ENCODE data around the gene ULK4.
"Not testable (repeated sequence)": the region's sequence is repeated elsewhere in the genome, so short reads cannot be mapped to it uniquely, and the experiment has no call there.

Gene ULK4

DNA sequence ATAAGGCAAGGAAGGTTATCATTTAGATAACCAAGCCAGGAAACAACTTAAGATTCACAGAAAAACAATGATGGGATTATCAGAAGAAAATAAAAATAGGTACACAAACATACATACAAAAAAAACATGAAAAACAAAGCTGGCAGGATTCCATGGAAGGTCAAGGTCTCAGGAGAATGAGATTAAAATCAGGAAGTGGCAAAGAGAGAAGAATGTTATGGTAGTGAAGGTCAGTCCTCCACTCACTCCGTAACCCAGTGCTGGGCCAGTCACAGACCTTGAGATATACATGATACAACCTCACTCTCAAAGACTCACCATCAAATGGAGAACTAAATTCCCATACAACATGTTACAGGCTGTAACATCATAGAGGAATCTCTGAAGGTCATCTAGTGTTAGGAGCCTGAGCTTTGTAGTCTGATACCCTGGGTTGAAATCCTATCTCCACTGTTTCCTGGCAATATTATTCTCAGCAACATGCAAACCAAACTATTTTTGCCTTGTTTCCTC is 668.7 kb downstream of the ULK4 start:
- FAIRE-seq = no peak

DNA sequence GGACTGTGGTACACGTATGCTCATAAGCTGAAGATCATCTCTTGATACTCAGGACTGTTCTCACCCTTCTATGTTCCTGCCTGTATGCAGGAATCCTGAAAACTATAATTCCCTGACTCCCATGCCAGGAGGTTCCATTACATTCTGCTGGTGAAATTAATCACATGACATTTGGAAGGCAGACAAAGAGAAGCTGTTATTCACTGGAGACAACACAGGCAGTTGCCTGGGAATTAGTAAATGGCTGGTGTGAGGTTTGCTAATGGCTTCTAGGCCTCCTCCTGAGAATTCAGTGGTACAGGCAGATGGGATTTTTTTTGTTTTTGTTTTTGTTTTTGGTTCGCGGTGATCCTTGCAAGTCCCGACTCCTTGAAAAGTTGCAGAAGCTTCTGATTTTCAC is 671.2 kb downstream of the ULK4 start:
- FAIRE-seq = no peak

DNA sequence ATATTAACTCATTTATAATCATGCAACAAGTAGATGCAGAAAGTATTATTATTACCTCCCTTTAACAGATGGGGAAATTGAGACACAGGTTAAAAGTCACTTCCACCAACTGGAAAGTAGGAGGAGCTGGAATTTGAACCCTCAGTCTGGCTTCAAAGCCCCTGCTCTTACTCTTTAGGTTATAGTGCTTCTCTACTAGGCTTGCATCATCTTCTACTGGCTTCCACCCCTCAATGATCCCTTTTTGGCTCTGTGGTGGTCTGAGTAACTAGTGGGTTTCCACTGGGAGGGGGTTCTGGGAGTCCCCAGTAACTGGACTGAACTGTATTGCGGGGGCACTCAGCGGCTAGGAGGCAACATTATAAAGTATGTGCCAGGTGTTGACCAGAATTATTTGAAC is 671.6 kb downstream of the ULK4 start:
- FAIRE-seq = no peak

DNA sequence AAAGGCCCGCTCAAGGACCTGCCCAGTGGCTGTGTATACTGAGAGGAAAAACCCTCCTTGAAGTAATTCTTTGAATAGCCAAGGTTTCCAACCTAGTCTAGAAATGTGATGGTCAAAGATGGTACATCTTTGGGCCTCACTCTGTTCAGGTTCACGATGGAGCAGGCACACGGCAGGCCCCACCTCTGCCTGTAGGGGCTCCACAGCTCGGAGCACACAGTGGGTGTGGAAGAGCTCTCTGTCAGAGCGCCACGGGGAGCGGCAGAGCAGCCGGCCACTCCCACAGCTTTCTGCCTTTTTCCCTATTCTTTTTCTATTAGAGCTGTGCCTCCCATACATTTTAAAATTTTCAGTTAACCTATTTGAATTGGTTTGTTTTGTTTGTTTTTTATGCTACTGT is 673.1 kb downstream of the ULK4 start:
- FAIRE-seq = no peak

DNA sequence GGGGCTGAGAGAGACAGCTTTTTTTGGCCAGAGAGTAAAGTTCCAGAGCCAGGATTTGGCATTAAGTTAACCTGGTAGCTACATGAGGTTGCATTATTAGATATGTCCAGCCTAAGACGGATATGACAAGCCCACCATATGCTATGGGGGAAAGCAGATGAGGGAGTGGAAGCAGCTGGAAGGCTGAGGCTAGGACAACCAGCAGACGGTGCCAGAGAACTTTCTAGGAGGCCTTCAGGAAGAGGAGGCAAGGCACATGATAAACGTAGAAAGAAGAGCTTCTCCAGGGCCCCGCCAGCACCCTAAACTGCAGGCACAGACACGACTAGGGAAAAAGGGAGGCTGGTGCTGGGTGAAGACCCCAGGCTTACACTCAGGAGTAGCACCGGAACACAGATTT is 675.6 kb downstream of the ULK4 start:
- FAIRE-seq = no peak

DNA sequence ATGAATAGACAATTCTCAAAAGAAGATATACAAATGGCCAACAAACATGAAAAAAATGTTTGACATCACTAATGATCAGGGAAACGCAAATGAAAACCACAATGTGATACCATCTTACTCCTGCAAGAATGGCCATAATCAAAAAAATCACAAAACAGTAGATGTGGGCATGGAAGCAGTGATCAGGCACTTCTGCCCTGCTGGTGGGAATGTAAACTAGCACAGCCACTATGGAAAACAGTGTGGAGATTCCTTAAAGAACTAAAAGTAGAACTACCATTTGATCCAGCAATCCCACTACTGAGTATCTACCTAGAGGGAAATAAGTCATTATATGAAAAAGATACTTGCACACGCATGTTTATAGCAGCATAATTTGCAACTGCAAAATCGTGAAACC is 677.0 kb downstream of the ULK4 start:
- not testable (repeated sequence) for FAIRE-seq

DNA sequence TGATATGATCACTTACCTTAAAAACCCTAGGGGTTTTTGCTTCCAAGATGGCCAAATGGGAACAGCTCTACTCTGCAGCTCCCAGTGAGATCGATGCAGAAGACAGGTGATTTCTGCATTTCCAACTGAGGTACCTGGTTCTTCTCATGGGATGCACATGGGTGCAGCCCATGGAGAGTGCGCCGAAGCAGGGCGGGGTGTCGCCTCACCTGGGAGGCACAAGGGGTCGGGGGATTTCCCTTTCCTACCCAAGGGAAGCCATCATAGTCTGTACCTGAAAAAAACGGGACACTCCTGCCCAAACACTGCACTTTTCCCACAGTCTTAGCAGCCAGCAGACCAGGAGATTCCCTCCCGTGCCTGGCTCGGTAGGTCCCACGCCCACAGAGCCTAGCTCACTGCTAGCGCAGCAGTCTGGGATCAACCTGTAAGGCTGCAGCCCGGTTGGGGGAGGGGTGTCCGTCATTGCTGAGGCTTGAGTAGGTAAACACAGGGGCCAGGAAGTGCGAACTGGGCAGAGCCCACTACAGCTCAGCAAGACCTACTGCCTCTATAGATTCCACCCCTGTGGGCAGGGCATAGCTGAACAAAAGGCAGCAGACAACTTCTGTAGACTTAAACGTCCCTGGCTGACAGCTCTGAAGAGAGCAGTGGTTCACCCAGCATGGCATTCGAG is 684.0 kb downstream of the ULK4 start:
- no peak for FAIRE-seq

DNA sequence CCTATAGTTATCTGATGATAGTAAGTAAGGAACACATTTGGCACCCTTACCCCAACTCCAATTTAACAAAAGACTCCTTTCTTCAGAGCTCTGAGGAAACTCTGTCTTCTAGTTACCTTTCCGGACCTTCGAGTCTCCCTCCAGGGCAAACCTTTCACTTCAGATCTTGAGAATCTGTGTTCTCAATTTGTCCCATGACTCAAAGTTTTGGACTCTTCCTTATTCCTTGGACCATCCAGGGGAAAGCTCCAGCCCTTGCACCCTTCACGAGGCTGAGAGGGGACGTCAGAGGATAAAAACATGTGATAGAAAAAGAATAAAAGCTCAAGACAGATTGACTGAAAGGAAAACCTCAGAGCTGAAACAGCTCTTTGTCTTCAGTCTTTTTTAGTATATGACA is 685.7 kb downstream of the ULK4 start:
- no peak for FAIRE-seq

DNA sequence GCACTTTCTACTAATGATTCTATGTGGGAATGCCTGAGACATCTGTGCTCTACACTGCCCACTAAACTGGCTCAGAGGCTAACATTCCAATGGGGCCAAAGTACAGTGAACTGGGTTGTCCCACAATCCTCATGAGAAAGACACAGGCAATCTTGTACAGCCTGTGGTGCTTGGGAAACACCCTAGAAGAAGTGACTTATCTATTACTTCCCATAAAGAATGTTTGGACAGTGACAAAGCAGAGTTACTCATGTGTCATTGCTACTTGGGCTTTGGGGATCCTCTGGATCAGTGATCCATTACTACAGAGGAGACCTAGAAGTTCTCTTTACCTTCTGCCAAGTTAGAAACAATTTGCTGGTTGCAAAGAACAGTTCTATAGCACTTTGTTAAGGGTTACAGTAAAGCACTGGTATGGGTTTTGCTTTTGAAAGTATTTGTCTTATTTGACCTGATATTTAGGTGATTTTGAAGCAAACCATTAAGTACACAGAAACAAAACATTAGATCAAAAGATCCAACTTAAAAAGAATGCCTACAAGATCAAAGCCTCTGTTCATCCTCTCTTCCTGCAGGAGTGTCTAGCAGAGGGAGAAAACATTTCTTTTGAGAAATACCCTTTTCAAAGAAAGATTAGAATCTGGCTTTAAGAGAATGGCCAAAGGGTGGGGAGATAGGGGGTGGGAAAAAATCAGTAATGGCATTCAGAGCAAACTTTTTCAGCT is 686.8 kb downstream of the ULK4 start:
- FAIRE-seq = no peak

DNA sequence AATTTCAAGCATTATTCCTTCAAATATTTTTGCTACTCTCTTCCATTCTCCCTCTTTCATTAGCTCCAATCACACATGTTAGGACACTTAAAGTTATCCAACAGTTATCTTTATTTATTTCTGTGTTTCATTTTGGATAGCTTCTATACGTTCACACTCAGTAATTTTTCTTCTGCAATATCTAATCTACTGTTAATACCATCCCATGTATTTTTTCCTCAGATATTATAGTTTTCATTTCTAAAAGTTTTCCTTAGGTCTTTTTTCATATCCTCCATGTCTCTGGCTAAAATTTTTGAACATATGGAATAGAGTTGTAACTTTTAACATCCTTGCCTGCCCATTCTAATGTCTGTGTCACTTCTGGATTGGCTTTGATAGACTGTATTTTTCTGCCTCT is 689.2 kb downstream of the ULK4 start:
- no peak for FAIRE-seq

DNA sequence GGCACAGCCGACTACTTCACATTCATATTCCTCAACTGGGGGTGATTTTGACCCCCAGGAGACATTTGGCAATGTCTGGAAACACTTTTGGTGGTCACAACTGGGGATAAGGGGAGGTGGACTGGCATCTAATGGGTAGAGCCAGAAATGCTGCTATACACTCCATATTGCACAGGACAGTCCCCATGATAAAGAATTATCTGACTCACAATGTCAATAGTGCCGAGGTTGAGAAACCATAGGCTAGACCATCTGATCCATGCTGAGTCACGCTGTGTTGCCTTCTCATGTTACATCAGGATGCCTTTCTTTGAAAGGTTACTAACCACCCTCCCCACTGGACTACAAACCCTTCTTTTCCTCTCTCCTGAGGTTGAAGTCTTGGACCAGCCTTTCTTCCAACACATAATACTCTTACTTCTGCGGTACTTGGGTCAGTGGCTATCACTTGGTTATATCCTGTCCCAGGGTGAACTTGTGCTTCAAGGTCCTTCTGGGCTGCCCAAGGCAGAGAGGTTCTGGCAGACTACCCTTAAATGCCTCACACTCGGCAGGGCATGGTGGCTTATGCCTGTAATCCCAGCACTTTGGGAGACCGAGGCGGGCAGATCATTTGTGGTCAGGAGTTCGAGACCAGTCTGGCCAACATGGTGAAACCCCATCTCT is 693.8 kb downstream of the ULK4 start:
- no peak for FAIRE-seq

DNA sequence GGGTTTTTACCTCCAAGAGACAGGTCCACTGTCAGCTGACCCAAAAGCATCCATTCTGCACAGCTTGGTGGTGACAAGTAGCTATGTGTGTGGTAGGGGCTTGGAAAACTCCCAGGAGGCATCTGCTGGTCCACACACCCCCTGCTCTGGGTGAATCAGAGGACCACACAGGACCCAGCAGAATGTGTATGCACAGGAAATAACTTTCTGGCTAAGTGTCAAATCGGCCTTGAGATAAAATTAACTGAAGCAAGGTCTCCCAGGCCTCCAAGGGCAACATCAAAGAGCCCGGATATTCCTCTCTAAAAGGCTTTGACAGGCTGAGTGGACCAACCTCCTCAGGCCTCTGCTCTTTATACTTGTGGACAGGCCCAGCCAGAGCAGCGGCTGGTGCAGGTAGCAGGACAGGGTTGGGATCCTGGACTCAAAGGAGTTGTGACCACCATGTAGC is 696.1 kb downstream of the ULK4 start:
- no peak for FAIRE-seq

DNA sequence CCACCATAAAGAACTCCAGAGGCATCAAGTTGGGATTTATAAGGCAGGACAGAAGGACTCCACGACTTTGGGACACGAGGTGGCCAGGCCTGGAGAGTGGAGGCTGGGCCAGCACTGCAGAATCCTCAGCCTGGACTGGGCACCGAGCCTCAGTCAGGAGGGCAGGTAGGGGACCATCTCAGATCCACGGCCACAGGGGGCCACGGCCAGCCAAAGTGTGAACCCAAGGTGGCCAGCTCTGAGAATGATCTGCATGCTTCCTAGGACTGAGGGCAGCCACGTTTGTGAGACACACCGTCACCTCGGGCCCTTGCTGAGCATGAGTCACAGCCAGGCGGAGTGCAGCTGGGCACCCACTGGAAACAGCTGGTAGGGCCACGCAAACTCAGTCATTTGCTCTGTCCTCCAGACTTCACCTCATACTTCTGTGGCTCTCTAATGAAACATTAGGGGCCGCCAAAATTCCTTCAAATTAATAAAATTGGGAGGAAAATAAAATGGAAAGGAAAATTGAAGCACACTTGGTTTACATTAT is 696.8 kb downstream of the ULK4 start:
- FAIRE-seq = no peak

DNA sequence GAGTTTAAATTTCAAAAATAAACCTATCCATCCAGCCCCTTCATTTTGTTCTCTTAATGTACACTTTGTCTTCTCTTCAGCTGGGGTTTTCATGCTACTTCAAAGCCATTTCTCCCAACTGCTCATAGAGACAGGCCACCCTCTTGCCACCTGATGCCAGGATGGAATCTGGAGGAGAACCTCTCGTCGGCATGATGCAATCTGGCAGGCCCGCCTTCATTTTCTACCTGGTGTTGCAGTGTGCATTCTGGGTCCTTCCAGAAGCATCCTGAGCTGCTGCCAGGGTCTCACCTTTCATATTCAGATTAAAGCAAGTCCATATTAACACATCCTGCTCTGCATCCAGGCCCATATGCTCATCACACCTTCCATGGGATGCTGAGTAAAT is 701.8 kb downstream of the ULK4 start:
- no peak for FAIRE-seq

DNA sequence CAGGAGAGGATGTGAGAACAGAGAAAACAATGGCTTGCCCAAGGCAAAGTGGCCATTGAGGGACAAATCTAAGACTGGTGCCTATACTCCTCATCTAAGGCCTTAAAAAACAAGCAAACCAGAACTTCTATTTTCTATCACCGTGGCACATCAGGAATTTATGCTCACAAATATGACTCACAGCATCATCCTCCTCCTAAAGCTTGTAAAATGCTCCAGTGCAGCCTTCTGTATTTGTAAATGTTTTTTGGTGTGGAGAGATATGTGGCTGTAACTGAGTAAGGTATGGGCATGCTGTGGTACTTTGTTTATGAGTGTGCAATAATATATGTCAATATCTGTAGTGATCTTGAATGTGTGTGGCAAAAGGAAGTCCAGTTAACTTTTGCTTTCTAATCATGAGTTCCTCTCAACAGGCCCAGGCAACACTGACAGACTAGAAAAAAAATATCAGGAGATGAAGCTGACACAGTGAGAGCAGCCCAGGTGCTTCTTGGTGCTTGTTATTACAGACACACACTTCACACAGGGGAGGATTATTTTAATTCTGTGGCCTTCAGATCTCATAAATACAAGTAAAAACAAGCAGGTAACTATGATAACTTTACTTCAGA is 702.3 kb downstream of the ULK4 start:
- FAIRE-seq = no peak

DNA sequence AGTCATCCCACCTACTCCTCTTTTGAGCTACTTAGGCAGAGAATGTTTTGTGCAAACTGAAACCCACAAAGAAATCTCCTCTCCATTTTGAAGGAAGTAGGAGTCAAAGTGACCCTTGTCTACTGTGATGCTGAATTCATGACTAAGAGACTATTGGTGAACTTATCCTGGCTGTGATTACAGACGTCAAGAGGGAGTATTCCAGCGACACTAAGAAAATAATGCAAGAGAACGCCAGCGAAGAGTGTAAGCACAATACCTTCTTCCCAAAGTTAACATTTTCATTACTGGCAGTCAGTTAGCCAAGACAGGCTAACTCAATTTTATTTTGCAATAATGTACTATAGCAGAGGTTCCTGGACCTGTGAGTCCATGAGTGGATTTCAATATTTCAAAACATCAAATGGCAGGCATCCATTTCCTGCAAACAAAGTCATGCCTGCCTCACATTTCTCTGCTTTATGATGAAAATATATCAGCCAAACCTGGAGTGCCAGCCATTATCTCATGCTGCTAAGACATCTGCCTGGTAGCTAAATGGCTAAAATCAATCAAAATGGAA is 703.6 kb downstream of the ULK4 start:
- FAIRE-seq = no peak

DNA sequence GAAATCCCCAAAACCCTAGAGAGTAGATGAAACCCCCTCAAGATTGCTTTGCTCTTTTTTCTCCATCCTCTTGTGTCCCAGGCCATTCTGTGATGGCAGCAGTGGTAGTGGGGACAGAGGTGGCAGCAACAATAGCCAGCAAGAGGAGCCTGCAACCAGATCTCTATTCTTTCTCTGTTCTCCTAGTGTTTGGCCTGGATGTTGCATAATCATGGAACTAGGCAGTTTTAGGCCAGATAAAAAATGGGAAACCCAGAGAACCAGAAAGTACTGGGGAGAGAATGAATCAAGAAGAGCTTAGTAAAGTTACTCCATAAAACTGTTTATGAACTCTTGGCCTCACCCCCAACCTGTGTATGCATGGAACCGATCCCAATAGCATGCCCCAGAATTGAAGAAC is 710.3 kb downstream of the ULK4 start:
- no peak for FAIRE-seq

DNA sequence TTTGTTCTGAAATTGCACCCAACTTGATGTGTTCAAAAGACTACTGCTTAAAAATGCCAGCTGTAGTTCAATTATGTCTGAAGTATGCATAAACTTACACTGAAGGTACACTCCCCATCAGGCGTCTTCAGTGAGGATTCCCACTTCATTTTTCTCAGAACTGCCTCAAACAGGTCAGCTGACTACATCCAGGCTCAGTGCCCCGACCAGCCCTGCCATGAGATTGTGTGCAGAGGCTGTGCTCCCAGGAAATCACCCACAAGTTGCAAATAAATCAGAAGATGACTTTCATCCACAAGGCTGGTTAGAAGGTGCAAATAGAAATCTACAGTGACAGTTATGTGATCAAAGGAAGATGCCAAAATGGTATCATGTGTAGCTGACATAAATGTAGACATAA is 711.1 kb downstream of the ULK4 start:
- no peak for FAIRE-seq

DNA sequence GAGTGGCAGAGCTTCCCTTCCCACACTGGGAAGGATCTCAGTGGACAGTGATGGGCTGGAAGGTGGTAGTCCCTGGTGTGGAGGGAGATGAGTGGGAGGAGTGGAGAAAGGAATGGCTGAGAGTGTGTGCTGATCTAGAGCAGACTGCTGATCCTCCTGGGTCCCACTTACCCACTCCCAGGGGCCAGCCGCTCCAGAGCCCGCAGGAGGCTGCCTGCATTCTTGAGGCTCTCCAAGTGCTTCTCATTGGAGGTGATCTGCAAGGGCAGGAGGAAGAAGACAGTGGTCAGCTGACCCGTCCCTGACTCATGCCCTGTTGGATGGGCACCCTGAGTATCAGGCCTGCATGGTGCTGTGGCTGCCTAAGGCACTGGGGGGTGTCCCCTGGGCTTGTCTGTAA is 712.6 kb downstream of the ULK4 start:
- no peak for FAIRE-seq

DNA sequence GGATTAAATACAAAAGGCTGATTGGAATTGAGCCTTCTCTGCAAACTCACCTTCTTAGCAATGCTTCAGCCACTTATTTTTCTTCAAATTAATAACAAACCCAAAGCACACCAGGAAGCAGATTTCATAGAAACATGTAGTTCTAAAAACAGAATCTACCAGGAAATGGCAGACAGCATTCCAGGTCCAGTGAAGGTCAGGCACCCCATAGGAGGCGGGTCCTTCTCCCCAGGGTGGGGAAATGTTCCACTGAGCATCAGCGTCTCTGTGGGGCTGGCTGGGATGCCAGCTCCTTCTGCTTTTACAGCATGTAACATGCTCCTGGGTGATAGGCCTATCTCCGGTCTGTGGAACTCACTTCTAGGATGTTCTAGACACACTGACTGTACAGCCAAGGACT is 713.4 kb downstream of the ULK4 start:
- no peak for FAIRE-seq

DNA sequence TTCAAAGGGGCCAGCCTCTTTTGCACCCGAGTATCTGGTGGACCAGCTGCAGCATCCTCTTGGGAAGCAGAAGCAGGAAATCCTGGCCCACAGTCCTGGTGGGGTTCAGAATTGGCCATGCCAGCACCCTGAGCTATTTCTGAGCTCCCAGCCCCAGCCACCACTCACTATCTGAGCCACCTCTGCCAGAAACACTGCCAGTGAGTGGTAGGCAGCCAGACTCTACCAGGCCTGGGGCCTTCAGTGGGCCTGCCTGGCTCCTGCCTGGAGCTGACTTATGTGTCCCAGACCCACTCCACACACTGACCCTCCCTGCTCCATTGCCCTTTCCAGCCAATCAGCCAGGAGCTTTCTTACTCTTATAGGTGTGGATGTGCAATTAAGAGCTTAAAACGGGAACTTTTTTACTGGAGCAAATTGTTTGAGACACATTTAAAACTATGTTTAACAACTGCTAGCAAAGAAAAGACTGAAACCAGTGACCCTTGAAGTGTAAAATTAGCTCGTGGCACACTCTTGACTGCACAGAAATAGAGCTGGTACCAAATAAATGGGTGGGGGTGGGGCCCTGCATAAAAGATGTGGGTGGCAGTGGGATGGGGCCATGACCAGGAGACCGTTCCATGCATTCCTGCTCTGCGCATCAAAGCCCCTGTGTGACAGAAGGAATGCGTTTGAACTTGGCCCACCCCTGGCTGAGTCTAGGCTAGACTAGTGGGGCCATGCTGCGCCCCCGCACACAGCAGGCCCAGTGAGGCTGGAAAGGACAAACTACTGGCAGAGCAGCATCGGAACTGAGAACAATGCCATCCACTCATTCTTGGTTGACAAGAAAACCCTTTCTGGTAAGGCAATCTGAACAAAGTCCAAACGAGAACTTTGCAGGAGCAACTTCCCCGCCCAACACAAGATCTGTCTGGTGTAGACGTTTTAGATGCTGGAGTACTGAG is 714.6 kb downstream of the ULK4 start:
- FAIRE-seq = no peak

Data from colon (tissue), 2 donors.